ENCODE data around the gene PARP1. TPM values are rescaled to one million over a fixed set of nuclear protein-coding genes. Genes with fewer than 3 reads are reported as not detected.

Gene PARP1
- total RNA-seq, 1 experiment from 2014 or later, result 127 TPM

DNA sequence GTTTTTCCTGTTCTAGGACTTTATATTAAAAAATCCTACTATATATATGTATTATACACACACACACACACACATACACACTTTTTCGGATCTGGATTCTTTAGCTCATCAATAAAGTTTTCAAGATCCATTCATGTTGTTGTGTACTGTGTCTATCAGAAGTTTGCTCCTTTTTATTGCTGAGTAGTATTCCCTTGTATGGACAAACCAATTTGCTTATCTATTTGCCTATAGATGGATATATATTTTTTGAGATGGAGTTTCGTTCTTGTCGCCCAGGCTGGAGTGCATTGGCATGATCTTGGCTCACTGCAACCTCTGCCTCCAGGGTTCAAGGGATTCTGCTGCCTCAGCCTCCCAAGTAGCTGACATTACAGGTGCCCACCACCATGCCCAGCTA lies 78.7 kb downstream of the PARP1 start:
- in situ Hi-C loops (cut with HindIII; ENCODE audit: low pct_unique_long_range_greater_than_20kb, low sequenced_read_pairs), result no loop called here
- H3K9me3 ChIP-seq (ENCODE audit: control insufficient read depth, insufficient read depth, low read depth, low read length), result no peaks in the 10 kb centered on the region
- DNase-seq (ENCODE audit: low read depth, low spot score), result no peak
- no peak overlapping the region for H3K27ac ChIP-seq (ENCODE audit: low read length)
- ATAC-seq, result no peak
- ChIA-PET POLR2A (no interaction called here), CTCF (no interaction called here)
- H3K4me3 ChIP-seq (ENCODE audit: low read depth in 2 of 2, low read length in 2 of 2), result no peak overlapping the region
- TF ChIP-seq, protein P1, sequence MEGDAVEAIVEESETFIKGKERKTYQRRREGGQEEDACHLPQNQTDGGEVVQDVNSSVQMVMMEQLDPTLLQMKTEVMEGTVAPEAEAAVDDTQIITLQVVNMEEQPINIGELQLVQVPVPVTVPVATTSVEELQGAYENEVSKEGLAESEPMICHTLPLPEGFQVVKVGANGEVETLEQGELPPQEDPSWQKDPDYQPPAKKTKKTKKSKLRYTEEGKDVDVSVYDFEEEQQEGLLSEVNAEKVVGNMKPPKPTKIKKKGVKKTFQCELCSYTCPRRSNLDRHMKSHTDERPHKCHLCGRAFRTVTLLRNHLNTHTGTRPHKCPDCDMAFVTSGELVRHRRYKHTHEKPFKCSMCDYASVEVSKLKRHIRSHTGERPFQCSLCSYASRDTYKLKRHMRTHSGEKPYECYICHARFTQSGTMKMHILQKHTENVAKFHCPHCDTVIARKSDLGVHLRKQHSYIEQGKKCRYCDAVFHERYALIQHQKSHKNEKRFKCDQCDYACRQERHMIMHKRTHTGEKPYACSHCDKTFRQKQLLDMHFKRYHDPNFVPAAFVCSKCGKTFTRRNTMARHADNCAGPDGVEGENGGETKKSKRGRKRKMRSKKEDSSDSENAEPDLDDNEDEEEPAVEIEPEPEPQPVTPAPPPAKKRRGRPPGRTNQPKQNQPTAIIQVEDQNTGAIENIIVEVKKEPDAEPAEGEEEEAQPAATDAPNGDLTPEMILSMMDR (IDR thresholded peaks at IDR 0.05), result no peak
- TF ChIP-seq TCF7L2 (IDR thresholded peaks at IDR 0.05; ENCODE audit: low read depth, low read length) (no peak), POLR2AphosphoS5 (IDR thresholded peaks at IDR 0.05; ENCODE audit: low read depth, low read length) (no peak), SIN3A (IDR thresholded peaks at IDR 0.05; ENCODE audit: borderline replicate concordance, insufficient read depth, low read depth, low read length) (no peak)
- TF ChIP-seq, protein P2, sequence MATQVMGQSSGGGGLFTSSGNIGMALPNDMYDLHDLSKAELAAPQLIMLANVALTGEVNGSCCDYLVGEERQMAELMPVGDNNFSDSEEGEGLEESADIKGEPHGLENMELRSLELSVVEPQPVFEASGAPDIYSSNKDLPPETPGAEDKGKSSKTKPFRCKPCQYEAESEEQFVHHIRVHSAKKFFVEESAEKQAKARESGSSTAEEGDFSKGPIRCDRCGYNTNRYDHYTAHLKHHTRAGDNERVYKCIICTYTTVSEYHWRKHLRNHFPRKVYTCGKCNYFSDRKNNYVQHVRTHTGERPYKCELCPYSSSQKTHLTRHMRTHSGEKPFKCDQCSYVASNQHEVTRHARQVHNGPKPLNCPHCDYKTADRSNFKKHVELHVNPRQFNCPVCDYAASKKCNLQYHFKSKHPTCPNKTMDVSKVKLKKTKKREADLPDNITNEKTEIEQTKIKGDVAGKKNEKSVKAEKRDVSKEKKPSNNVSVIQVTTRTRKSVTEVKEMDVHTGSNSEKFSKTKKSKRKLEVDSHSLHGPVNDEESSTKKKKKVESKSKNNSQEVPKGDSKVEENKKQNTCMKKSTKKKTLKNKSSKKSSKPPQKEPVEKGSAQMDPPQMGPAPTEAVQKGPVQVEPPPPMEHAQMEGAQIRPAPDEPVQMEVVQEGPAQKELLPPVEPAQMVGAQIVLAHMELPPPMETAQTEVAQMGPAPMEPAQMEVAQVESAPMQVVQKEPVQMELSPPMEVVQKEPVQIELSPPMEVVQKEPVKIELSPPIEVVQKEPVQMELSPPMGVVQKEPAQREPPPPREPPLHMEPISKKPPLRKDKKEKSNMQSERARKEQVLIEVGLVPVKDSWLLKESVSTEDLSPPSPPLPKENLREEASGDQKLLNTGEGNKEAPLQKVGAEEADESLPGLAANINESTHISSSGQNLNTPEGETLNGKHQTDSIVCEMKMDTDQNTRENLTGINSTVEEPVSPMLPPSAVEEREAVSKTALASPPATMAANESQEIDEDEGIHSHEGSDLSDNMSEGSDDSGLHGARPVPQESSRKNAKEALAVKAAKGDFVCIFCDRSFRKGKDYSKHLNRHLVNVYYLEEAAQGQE (IDR thresholded peaks at IDR 0.05; ENCODE audit: insufficient read depth in 1 of 2, low read depth in 2 of 2, low read length in 1 of 2), result no peak
- no TSS peak for BruUV-seq (replicated peaks)
- H3K36me3 ChIP-seq (ENCODE audit: control insufficient read depth, insufficient read depth, low read length), result no peaks in the 10 kb centered on the region
- H3K4me1 ChIP-seq (ENCODE audit: control insufficient read depth, insufficient read depth, low read length), result no peaks in the 10 kb centered on the region; the same call in 1 of the 2 replicates
- intact Hi-C loops (cut with micrococcal nuclease; ENCODE audit: unreplicated experiment), result no loop called here
- no peaks in the 10 kb centered on the region for H3K27me3 ChIP-seq (ENCODE audit: control insufficient read depth, insufficient read depth, low read length)

DNA sequence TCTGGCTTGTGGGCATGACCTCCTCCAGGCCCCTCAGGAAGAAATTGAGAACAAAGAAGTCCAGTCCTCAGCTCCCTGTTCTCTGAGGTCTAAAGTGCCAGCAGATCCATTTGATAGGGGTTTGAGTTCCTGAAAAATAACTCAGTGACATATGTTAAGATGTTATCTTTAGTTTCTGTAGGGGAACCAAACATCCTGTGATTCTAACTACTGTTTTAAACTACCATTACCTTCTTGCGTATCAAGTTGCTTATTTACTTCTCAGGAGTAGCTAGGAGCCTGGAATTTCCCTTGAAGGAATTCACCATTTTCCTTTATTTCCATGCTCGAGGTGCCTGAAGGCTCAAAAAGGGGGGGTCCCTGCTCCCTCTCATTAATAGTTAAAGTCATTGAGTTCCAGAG lies 80.1 kb downstream of the PARP1 start:
- Histone ChIP-seq H3K4me3 (ENCODE audit: low read depth in 2 of 2, low read length in 2 of 2) (no peak overlapping the region), H3K36me3 (ENCODE audit: control insufficient read depth, insufficient read depth, low read length) (no peaks in the 10 kb centered on the region), H3K9me3 (ENCODE audit: control insufficient read depth, insufficient read depth, low read depth, low read length) (no peaks in the 10 kb centered on the region), H3K27ac (ENCODE audit: low read length) (no peak overlapping the region), H3K27me3 (ENCODE audit: control insufficient read depth, insufficient read depth, low read length) (no peaks in the 10 kb centered on the region), H3K4me1 (ENCODE audit: control insufficient read depth, insufficient read depth, low read length) (no peaks in the 10 kb centered on the region)
- no peak for ATAC-seq
- no peak for TF ChIP-seq SIN3A (IDR thresholded peaks at IDR 0.05; ENCODE audit: borderline replicate concordance, insufficient read depth, low read depth, low read length)
- no peak for TF ChIP-seq TCF7L2 (IDR thresholded peaks at IDR 0.05; ENCODE audit: low read depth, low read length)
- no peak for TF ChIP-seq POLR2AphosphoS5 (IDR thresholded peaks at IDR 0.05; ENCODE audit: low read depth, low read length)
- TF ChIP-seq, protein P2 (IDR thresholded peaks at IDR 0.05; ENCODE audit: insufficient read depth in 1 of 2, low read depth in 2 of 2, low read length in 1 of 2), result no peak
- TF ChIP-seq, protein P1 (IDR thresholded peaks at IDR 0.05), result no peak
- CTCF ChIA-PET, result no interaction called here
- no peak for DNase-seq (ENCODE audit: low read depth, low spot score)
- intact Hi-C loops (cut with micrococcal nuclease; ENCODE audit: unreplicated experiment) (no loop called here), in situ Hi-C loops (cut with HindIII; ENCODE audit: low pct_unique_long_range_greater_than_20kb, low sequenced_read_pairs) (no loop called here)
- BruUV-seq (replicated peaks), result no TSS peak
- POLR2A ChIA-PET, result no interaction called here
